K562 (cell line): ENCODE measurements around the gene SLC12A3. TPM values are rescaled to one million over a fixed set of nuclear protein-coding genes. Genes with fewer than 3 reads are reported as not detected.

Experiments used
- ERF ChIP-seq: fragments of 450-650 bp; formaldehyde crosslinking; IDR thresholded peaks from 2 replicates; pipeline ENCODE4 v1.4.0; 2020; ENCODE audit warnings: mild to moderate bottlenecking, mixed read lengths
- FOXJ3 ChIP-seq: sonication (generic); formaldehyde crosslinking; IDR thresholded peaks from 2 replicates; pipeline ENCODE4 v1.4.0; 2020; ENCODE audit warnings: mild to moderate bottlenecking, missing genetic modification reagents
- GABPA ChIP-seq: fragments of 200-800 bp; sonication (Bioruptor generic); conservative IDR thresholded peaks from 2 replicates; pipeline ENCODE4 v1.6.1; 2016; ENCODE audit warnings: low read depth, missing genetic modification characterization, missing compliant biosample characterization
- HLTF ChIP-seq: fragments of 450-650 bp; IDR thresholded peaks from 2 replicates; pipeline ENCODE4 v1.6.1; 2016
- HNRNPH1 ChIP-seq: fragments of 200-400 bp; formaldehyde crosslinking; optimal IDR thresholded peaks from 2 replicates; pipeline ENCODE3; 2017; ENCODE audit warnings: low read depth, mild to moderate bottlenecking, low read length, moderate library complexity
- HNRNPK ChIP-seq: fragments of 200-400 bp; formaldehyde crosslinking; IDR thresholded peaks from one replicate; pipeline ENCODE4 v1.6.1; 2018; ENCODE audit warnings: mild to moderate bottlenecking, low read depth, low read length; ENCODE audit not compliant: poor library complexity, severe bottlenecking
- HNRNPUL1 ChIP-seq: fragments of 200-400 bp; formaldehyde crosslinking; IDR thresholded peaks from 2 replicates; pipeline ENCODE4 v1.6.1; 2017; ENCODE audit warnings: low read length
- ILF3 ChIP-seq: fragments of 450-650 bp; IDR thresholded peaks from 2 replicates; pipeline ENCODE4 v1.6.1; 2018; ENCODE audit warnings: antibody characterized with exemption, mild to moderate bottlenecking, moderate library complexity, borderline replicate concordance
- KDM2B ChIP-seq: fragments of 250-450 bp; sonication (Bioruptor Pico); IDR thresholded peaks from 2 replicates; pipeline ENCODE4 v1.8.0; 2021; ENCODE audit warnings: mild to moderate bottlenecking, moderate library complexity
- KDM5B ChIP-seq: fragments of 200-600 bp; sonication (generic); IDR thresholded peaks from 2 replicates; pipeline ENCODE4 v1.6.1; 2012; ENCODE audit warnings: low read depth, mild to moderate bottlenecking, moderate library complexity, low read length, control low read depth, inconsistent platforms; ENCODE audit not compliant: insufficient replicate concordance
- MYBL2 ChIP-seq, 2 experiments: fragments of 450-650 bp in 1 of 2; sonication (generic) in 1 of 2; formaldehyde crosslinking in 1 of 2; IDR thresholded peaks; 2 replicates each; pipeline versions ENCODE4 v1.6.1 to v1.8.1; 2017 to 2022; ENCODE audit warnings: borderline replicate concordance in 1 of 2, inconsistent platforms in 1 of 2, low read depth in 1 of 2, mild to moderate bottlenecking in 1 of 2, missing genetic modification reagents in 1 of 2, moderate library complexity in 1 of 2
- SIRT6 ChIP-seq: IDR thresholded peaks from one replicate; pipeline ENCODE4 v1.6.1; 2012; ENCODE audit warnings: low read depth, mild to moderate bottlenecking, control low read depth, inconsistent platforms, low read length, moderate library complexity
- SMC3 ChIP-seq: conservative IDR thresholded peaks from 2 replicates; pipeline ENCODE4 v1.6.1; 2011; ENCODE audit warnings: low read depth, low read length, improper control_type of control experiment; ENCODE audit not compliant: insufficient read depth
- SNIP1 ChIP-seq: fragments of 450-650 bp; IDR thresholded peaks from 2 replicates; pipeline ENCODE4 v1.7.1; 2017; ENCODE audit warnings: low read depth, mild to moderate bottlenecking
- SRSF1 ChIP-seq: fragments of 200-400 bp; formaldehyde crosslinking; IDR thresholded peaks from 2 replicates; pipeline ENCODE4 v1.6.1; 2017; ENCODE audit warnings: mild to moderate bottlenecking, low read depth, low read length, moderate library complexity
- YBX1 ChIP-seq: fragments of 450-650 bp; IDR thresholded peaks from 2 replicates; pipeline ENCODE4 v1.7.1; 2016; ENCODE audit warnings: mild to moderate bottlenecking
- ZNF224 ChIP-seq: sonication (generic); formaldehyde crosslinking; IDR thresholded peaks from 2 replicates; pipeline ENCODE4 v1.8.0; 2022; ENCODE audit warnings: mild to moderate bottlenecking, missing genetic modification reagents
- ZNF445 ChIP-seq: fragments of 250-450 bp; sonication (Bioruptor Pico); IDR thresholded peaks from 2 replicates; pipeline ENCODE4 v1.4.0; 2020; ENCODE audit warnings: low read depth, mild to moderate bottlenecking, moderate library complexity
- ZNF57 ChIP-seq: fragments of 450-650 bp; formaldehyde crosslinking; IDR thresholded peaks from 2 replicates; pipeline ENCODE4 v1.4.0; 2020; ENCODE audit warnings: mild to moderate bottlenecking, moderate library complexity
- ZNF584 ChIP-seq: fragments of 200-800 bp; sonication (Bioruptor generic); IDR thresholded peaks from 2 replicates; pipeline ENCODE4 v1.6.1; 2016; ENCODE audit warnings: low read depth, mild to moderate bottlenecking, missing genetic modification characterization, missing compliant biosample characterization
- polyA plus RNA-seq, 8 experiments: library from polyadenylated mRNA; depleted of rRNA in 4 of 8; stranded (reverse) in 5 of 8; unstranded in 3 of 8; fragments of >200 nt; fragmentation: Nextera tagmentation in 2 of 8; fragmentation: Illumina TruSeq in 1 of 8; extraction: Ambion mirVana in 2 of 8; extraction: Trizol in 1 of 8; gene quantifications; 2 replicates each; pipeline versions ENCODE4 v1.2.1 to v1.2.3, GENCODE V29; 2011 to 2014; ENCODE audit warnings: inconsistent platforms in 1 of 8, missing spikeins in 1 of 8
- total RNA-seq, 7 experiments: library from RNA; depleted of rRNA in 6 of 7; stranded (reverse); fragments of >200 nt in 6 of 7; fragmentation: Illumina TruSeq in 2 of 7; extraction: Trizol in 2 of 7; gene quantifications; 2 replicates each; pipeline versions ENCODE4 v1.2.1 to v1.2.3, GENCODE V29; 2011 to 2021; ENCODE audit warnings: low replicate concordance in 1 of 7
- TF ChIP-seq, protein P1 (sequence below): sonication (generic); formaldehyde crosslinking; IDR thresholded peaks from 2 replicates; pipeline ENCODE4 v1.8.1; 2023; ENCODE audit warnings: mild to moderate bottlenecking, missing genetic modification reagents
- TF ChIP-seq, protein P2 (sequence below): fragments of 250-450 bp; sonication (Bioruptor Pico); IDR thresholded peaks from 2 replicates; pipeline ENCODE4 v1.4.0; 2020
- TF ChIP-seq, protein P3 (sequence below), 2 experiments: IDR thresholded peaks; 2 replicates each; pipeline ENCODE4 v1.6.1; 2011; ENCODE audit warnings: borderline replicate concordance in 1 of 2, control low read depth in 1 of 2, low read depth in 1 of 2, low read length in 1 of 2, mild to moderate bottlenecking in 1 of 2, mixed read lengths in 1 of 2, moderate library complexity in 1 of 2; ENCODE audit not compliant: insufficient read depth in 1 of 2, insufficient read length in 1 of 2, poor library complexity in 1 of 2, severe bottlenecking in 1 of 2; ENCODE audit errors: extremely low read depth in 1 of 2

The SLC12A3 gene
- total and polyA plus RNA-seq, 9 of the 15 experiments (the other 6 are each of a cell fraction or from before 2014, with no cell fraction given), result not detected

DNA sequence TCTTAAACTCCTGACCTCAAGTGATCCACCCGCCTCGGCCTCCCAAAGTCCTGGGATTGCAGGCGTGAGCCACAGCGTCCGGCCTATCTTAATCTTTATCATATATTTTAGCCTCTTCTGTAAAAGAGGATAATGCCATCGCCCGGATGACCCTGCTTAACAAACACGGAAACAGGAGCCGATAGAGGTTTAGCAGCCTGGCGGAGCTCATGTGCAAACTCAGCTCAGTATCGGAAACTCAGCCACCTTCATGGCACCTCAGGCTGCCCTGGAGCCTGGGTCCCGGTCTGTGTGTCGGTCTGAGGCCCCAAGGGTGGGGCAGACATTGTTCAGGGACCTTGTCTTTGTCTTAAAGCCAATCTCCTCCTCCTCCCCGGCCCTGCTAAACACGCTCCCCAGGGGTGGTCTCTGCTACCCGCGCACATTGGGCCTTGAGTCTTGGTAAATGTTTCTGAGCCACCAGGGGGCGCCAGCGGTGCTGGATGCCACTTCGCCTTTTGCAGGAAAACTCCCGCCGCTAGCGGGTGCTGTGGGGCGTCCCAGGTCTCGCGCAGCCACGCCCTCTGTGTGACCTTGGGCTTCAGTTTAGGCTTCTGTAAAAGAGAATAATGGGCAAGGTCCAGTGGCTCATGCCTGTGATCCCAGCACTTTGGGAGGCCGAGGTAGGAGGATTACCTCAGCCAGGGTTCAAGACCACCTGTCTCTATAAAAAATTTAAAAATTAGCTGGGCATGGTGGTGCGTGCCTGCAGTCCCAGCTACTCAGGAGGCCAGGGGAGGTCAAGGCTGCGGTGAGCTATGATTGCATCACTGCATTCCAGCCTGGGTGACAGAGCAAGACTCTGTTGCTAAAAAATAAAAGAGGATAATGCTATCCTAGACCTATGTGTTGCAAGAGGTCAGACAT is 99.5 kb downstream of the SLC12A3 start (continued):
- TF ChIP-seq ZNF57 (CRISPR knock-in tag) (no peak), ERF (CRISPR knock-in tag) (no peak), HNRNPUL1 (no peak), FOXJ3 (CRISPR knock-in tag) (no peak), HNRNPH1 (no peak), KDM5B (no peak), MYBL2 (IDR thresholded peaks at IDR 0.05; ENCODE audit: low read depth) (no peak), MYBL2 (CRISPR knock-in tag; IDR thresholded peaks at IDR 0.05; ENCODE audit: borderline replicate concordance) (no peak), ZNF584 (CRISPR knock-in tag) (no peak), HLTF (no peak), GABPA (tag) (no peak), KDM2B (CRISPR knock-in tag) (no peak), HNRNPK (no peak), SMC3 (peak; percentile 91), SIRT6 (no peak), ZNF445 (no peak), YBX1 (no peak), ZNF224 (CRISPR knock-in tag) (no peak), SRSF1 (no peak), ILF3 (no peak), SNIP1 (no peak)
- TF ChIP-seq, protein P1, sequence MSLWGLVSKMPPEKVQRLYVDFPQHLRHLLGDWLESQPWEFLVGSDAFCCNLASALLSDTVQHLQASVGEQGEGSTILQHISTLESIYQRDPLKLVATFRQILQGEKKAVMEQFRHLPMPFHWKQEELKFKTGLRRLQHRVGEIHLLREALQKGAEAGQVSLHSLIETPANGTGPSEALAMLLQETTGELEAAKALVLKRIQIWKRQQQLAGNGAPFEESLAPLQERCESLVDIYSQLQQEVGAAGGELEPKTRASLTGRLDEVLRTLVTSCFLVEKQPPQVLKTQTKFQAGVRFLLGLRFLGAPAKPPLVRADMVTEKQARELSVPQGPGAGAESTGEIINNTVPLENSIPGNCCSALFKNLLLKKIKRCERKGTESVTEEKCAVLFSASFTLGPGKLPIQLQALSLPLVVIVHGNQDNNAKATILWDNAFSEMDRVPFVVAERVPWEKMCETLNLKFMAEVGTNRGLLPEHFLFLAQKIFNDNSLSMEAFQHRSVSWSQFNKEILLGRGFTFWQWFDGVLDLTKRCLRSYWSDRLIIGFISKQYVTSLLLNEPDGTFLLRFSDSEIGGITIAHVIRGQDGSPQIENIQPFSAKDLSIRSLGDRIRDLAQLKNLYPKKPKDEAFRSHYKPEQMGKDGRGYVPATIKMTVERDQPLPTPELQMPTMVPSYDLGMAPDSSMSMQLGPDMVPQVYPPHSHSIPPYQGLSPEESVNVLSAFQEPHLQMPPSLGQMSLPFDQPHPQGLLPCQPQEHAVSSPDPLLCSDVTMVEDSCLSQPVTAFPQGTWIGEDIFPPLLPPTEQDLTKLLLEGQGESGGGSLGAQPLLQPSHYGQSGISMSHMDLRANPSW (CRISPR knock-in tag), result no peak
- TF ChIP-seq, protein P2, sequence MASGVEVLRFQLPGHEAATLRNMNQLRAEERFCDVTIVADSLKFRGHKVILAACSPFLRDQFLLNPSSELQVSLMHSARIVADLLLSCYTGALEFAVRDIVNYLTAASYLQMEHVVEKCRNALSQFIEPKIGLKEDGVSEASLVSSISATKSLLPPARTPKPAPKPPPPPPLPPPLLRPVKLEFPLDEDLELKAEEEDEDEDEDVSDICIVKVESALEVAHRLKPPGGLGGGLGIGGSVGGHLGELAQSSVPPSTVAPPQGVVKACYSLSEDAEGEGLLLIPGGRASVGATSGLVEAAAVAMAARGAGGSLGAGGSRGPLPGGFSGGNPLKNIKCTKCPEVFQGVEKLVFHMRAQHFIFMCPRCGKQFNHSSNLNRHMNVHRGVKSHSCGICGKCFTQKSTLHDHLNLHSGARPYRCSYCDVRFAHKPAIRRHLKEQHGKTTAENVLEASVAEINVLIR, result no peak
- TF ChIP-seq, protein P3, sequence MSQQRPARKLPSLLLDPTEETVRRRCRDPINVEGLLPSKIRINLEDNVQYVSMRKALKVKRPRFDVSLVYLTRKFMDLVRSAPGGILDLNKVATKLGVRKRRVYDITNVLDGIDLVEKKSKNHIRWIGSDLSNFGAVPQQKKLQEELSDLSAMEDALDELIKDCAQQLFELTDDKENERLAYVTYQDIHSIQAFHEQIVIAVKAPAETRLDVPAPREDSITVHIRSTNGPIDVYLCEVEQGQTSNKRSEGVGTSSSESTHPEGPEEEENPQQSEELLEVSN (IDR thresholded peaks at IDR 0.05; ENCODE audit: borderline replicate concordance in 1 of 2, extremely low read depth in 1 of 2, insufficient read depth in 1 of 2, insufficient read length in 1 of 2, low read depth in 1 of 2, low read length in 1 of 2, poor library complexity in 1 of 2, severe bottlenecking in 1 of 2), result no peak
